SK-N-SH treated with all-trans-retinoic acid at 6 μM for 48 hours (cell line): Measurements from ENCODE around the gene ARHGAP25.

ENCODE experiments used
- POU6F1 ChIP-seq: fragments of 250-450 bp; sonication (Bioruptor Pico); IDR thresholded peaks from 2 replicates; pipeline ENCODE4 v1.8.0; 2021; ENCODE audit warnings: low read depth, mild to moderate bottlenecking, moderate library complexity, borderline replicate concordance
- ZNF8 ChIP-seq: fragments of 450-650 bp; formaldehyde crosslinking; IDR thresholded peaks from 2 replicates; pipeline ENCODE4 v1.5.0; 2020; ENCODE audit warnings: mild to moderate bottlenecking, moderate library complexity

- TF ChIP-seq ZNF8 (CRISPR knock-in tag) (no peak), POU6F1 (CRISPR knock-in tag) (no peak)
Observed at GRCh38 chr2:68838641-68839040, 104.0 kb downstream of the ARHGAP25 start.
